ENCODE data around the gene EDEM3. TPM values are rescaled to one million over a fixed set of nuclear protein-coding genes. Genes with fewer than 3 reads are reported as not detected.
"Not testable (repeated sequence)": the region's sequence is repeated elsewhere in the genome, so short reads cannot be mapped to it uniquely, and the experiment has no call there.

The EDEM3 gene
- total RNA-seq, 1 donor from 2014 or later, result 36.8 TPM

- TF ChIP-seq, protein P1, sequence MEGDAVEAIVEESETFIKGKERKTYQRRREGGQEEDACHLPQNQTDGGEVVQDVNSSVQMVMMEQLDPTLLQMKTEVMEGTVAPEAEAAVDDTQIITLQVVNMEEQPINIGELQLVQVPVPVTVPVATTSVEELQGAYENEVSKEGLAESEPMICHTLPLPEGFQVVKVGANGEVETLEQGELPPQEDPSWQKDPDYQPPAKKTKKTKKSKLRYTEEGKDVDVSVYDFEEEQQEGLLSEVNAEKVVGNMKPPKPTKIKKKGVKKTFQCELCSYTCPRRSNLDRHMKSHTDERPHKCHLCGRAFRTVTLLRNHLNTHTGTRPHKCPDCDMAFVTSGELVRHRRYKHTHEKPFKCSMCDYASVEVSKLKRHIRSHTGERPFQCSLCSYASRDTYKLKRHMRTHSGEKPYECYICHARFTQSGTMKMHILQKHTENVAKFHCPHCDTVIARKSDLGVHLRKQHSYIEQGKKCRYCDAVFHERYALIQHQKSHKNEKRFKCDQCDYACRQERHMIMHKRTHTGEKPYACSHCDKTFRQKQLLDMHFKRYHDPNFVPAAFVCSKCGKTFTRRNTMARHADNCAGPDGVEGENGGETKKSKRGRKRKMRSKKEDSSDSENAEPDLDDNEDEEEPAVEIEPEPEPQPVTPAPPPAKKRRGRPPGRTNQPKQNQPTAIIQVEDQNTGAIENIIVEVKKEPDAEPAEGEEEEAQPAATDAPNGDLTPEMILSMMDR (IDR thresholded peaks at IDR 0.05), result peak; percentile 85
- H3K27ac Mint-ChIP-seq (ENCODE audit: unreplicated experiment), result no peak overlapping the region
Measured at GRCh38 chr1:184691719-184692324, 62.8 kb downstream of the EDEM3 start.

DNA sequence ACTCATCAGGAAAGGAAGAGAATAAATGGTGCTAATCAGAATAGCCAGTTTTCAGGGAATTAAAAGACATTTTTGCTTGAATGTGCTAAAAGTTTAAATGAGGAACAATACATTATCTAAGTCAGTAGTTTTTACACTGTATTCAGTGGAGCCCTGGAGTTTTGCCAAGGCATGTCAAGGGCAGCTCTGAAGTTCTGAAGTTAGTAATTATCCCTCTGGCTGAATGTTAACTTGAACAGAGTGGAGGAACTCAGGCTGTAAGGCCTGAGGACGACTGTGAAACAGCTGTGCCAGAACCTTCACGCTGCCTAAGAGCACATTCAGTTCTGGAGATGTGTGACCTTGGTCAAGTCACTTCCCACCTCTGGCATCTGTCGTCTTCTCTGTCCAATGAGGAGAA lies 68.1 kb downstream of the EDEM3 start:
- peaks cover 3% of the 10 kb centered on the region for H3K9me3 Mint-ChIP-seq (ENCODE audit: unreplicated experiment)
- TF ChIP-seq, protein P1 (IDR thresholded peaks at IDR 0.05), result no peak
- peaks cover 11% of the 10 kb centered on the region for H3K4me1 Mint-ChIP-seq (ENCODE audit: unreplicated experiment)
- DNase-seq (ENCODE audit: extremely low spot score, unreplicated experiment), result no peak
- no peaks in the 10 kb centered on the region for H3K27me3 Mint-ChIP-seq (ENCODE audit: unreplicated experiment)
- H3K4me3 Mint-ChIP-seq (ENCODE audit: unreplicated experiment), result no peak overlapping the region
- peak overlapping the region; percentile 6 for H3K27ac Mint-ChIP-seq (ENCODE audit: unreplicated experiment)
- H3K36me3 Mint-ChIP-seq (ENCODE audit: unreplicated experiment), result peaks cover 8% of the 10 kb centered on the region

More at GRCh38 chr1:184691719-184692324, 62.8 kb downstream of the EDEM3 start:
- no peak for DNase-seq (ENCODE audit: extremely low spot score, unreplicated experiment)
- H3K4me1 Mint-ChIP-seq (ENCODE audit: unreplicated experiment), result peaks cover 5% of the 10 kb centered on the region
- no peaks in the 10 kb centered on the region for H3K9me3 Mint-ChIP-seq (ENCODE audit: unreplicated experiment)
- H3K4me3 Mint-ChIP-seq (ENCODE audit: unreplicated experiment), result no peak overlapping the region
- H3K27me3 Mint-ChIP-seq (ENCODE audit: unreplicated experiment), result no peaks in the 10 kb centered on the region
- H3K36me3 Mint-ChIP-seq (ENCODE audit: unreplicated experiment), result peaks cover 28% of the 10 kb centered on the region

DNA sequence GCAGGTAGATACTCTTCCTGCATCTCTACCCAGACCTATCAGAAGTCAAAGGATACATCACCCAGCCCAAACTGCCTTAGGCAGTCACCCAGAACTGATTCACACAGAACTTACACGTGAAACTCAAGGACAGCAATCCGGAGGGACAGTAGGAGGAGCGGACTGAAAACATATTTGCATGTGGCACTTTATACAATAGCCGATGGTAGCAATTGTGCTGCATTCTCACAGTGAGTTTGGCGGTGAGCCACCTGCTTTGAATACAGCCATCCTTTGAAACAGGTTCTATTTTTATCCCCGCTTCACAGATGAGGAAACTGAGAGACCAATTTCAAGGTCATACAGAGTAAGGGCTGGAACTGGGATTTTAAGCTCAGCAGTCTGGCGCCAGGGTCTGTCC lies 69.5 kb downstream of the EDEM3 start:
- DNase-seq (ENCODE audit: extremely low spot score, unreplicated experiment), result no peak
- TF ChIP-seq, protein P1 (IDR thresholded peaks at IDR 0.05), result no peak
- Mint-ChIP-seq H3K4me1 (ENCODE audit: unreplicated experiment) (peaks cover 11% of the 10 kb centered on the region), H3K4me3 (ENCODE audit: unreplicated experiment) (no peak overlapping the region), H3K9me3 (ENCODE audit: unreplicated experiment) (peaks cover 14% of the 10 kb centered on the region), H3K27ac (ENCODE audit: unreplicated experiment) (no peak overlapping the region), H3K27me3 (ENCODE audit: unreplicated experiment) (no peaks in the 10 kb centered on the region), H3K36me3 (ENCODE audit: unreplicated experiment) (peaks cover 12% of the 10 kb centered on the region)

DNA sequence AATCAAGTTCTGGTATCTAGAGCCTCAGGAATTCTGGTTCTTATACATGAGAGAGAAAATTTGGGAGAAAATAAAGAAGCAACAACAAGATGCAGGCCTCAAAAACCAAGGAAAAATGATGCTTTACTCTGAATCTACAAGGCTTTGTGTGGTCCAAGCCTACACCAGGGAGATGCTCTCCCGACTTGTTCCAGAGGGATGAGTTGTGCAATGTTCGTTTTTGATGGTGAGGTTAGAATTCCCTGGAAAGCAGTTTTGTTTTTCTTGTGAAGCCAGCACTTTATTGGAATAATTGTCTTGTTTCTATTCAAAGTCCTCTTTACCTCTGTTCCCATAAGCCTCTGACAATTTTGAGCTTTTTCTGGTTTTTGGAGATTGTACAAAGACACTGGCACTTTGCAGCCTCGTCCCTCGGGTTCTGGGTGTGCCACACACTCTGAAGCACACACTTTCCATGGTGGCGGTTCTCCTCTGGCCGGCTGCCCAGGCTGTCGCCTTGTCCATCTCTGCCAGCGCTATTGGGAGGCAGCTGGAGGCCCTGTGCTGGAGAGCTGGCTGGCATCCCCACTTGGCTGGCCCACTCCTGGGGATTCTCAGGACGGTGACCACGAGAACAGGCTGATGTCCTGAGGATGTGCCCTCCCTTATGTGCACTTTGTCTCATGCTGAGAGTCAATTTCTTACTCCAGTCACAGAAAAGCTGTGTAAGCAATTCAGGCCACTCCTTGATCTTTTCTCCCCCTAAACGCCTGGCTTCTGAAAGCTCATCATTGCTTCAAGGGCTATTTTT lies 70.2 kb downstream of the EDEM3 start:
- no peak for DNase-seq (ENCODE audit: extremely low spot score, unreplicated experiment)
- H3K4me1 Mint-ChIP-seq (ENCODE audit: unreplicated experiment), result peaks cover 11% of the 10 kb centered on the region
- no peaks in the 10 kb centered on the region for H3K27me3 Mint-ChIP-seq (ENCODE audit: unreplicated experiment)
- no peak overlapping the region for H3K27ac Mint-ChIP-seq (ENCODE audit: unreplicated experiment)
- peaks cover 12% of the 10 kb centered on the region for H3K36me3 Mint-ChIP-seq (ENCODE audit: unreplicated experiment)
- H3K9me3 Mint-ChIP-seq (ENCODE audit: unreplicated experiment), result peaks cover 15% of the 10 kb centered on the region
- TF ChIP-seq, protein P1 (IDR thresholded peaks at IDR 0.05), result no peak
- no peak overlapping the region for H3K4me3 Mint-ChIP-seq (ENCODE audit: unreplicated experiment)

GRCh38 chr1:184682956-184683355 lies 71.7 kb downstream of the EDEM3 start:
- TF ChIP-seq, protein P1 (IDR thresholded peaks at IDR 0.05), result no peak
- Mint-ChIP-seq H3K36me3 (ENCODE audit: unreplicated experiment) (peaks cover 10% of the 10 kb centered on the region), H3K27me3 (ENCODE audit: unreplicated experiment) (no peaks in the 10 kb centered on the region), H3K4me1 (ENCODE audit: unreplicated experiment) (peaks cover 11% of the 10 kb centered on the region), H3K4me3 (ENCODE audit: unreplicated experiment) (no peak overlapping the region), H3K9me3 (ENCODE audit: unreplicated experiment) (peaks cover 15% of the 10 kb centered on the region), H3K27ac (ENCODE audit: unreplicated experiment) (no peak overlapping the region)
- no peak for DNase-seq (ENCODE audit: extremely low spot score, unreplicated experiment)

GRCh38 chr1:184680611-184681225 lies 73.9 kb downstream of the EDEM3 start:
- not testable (repeated sequence) for H3K36me3 Mint-ChIP-seq (ENCODE audit: unreplicated experiment)

DNA sequence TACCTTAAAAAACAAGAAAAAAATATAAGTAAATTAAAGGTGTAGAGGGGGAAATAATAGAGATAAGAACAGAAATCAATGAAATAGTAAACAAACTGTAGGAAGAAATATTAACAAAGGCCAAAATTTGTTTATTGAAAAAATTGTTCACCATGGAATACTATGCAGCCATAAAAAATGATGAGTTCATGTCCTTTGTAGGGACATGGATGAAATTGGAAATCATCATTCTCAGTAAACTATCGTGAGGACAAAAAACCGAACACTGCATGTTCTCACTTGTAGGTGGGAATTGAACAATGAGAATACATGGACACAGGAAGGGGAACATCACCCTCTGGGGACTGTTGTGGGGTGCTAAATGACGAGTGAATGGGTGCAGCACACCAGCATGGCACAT lies 75.2 kb downstream of the EDEM3 start:
- peaks cover 15% of the 10 kb centered on the region for H3K9me3 Mint-ChIP-seq (ENCODE audit: unreplicated experiment)
- H3K4me3 Mint-ChIP-seq (ENCODE audit: unreplicated experiment); DNase-seq (ENCODE audit: extremely low spot score, unreplicated experiment); H3K36me3 Mint-ChIP-seq (ENCODE audit: unreplicated experiment); H3K27ac Mint-ChIP-seq (ENCODE audit: unreplicated experiment); H3K4me1 Mint-ChIP-seq (ENCODE audit: unreplicated experiment); H3K27me3 Mint-ChIP-seq (ENCODE audit: unreplicated experiment): not testable (repeated sequence)

More at GRCh38 chr1:184680611-184681225, 73.9 kb downstream of the EDEM3 start:
- peaks cover 15% of the 10 kb centered on the region for H3K9me3 Mint-ChIP-seq (ENCODE audit: unreplicated experiment)
- not testable (repeated sequence) for H3K4me1 Mint-ChIP-seq (ENCODE audit: unreplicated experiment); DNase-seq (ENCODE audit: extremely low spot score, unreplicated experiment); H3K27ac Mint-ChIP-seq (ENCODE audit: unreplicated experiment); H3K4me3 Mint-ChIP-seq (ENCODE audit: unreplicated experiment); H3K27me3 Mint-ChIP-seq (ENCODE audit: unreplicated experiment)
